ENCODE data around the gene CD83.

GRCh38 chr6:14107000-14107399 is 10.6 kb upstream of the CD83 start:
- no peak for TF ChIP-seq CTCF (IDR thresholded peaks at IDR 0.05)
- no peak for TF ChIP-seq POLR2A (IDR thresholded peaks at IDR 0.05; ENCODE audit: low read depth)
